A549 (cell line): Measurements from ENCODE around the gene AGAP3. TPM values are rescaled to one million over a fixed set of nuclear protein-coding genes. Genes with fewer than 3 reads are reported as not detected.
A peak's percentile ranks its signal among the peaks of the same experiment; 100 is the strongest.

Experiments used
- ATAC-seq, 2 experiments: fragments of 200-7000 bp in 1 of 2; fragments of >200 bp in 1 of 2; cut with Nextera tagmentation in 1 of 2; cut with Tn5 transposase in 1 of 2; 3 replicates each; pipeline versions ENCODE4 v1.8.0 to v1.9.1; 2018 to 2020; ENCODE audit warnings: mild to moderate bottlenecking in 1 of 2, moderate library complexity in 1 of 2
- CTCF ChIA-PET: fragments of 300-600 bp; sonication (Branson Sonifier 250); formaldehyde crosslinking; extraction: SDS; loops from one replicate; lab custom pipeline; 2021; ENCODE audit warnings: antibody characterized with exemption, inconsistent platforms; lab: Yijun Ruan, JAX
- POLR2A ChIA-PET: fragments of 350-600 bp; formaldehyde crosslinking; extraction: SDS; loops from one replicate; lab custom pipeline; 2021; ENCODE audit warnings: antibody characterized with exemption, inconsistent platforms; lab: Yijun Ruan, JAX
- DNase-seq, 2 experiments: peaks; one replicate each; pipeline versions ENCODE4 v3.0.0 to v3.0.0-alpha.2; 2011 to 2016; ENCODE audit warnings: low read depth in 1 of 2, low spot score in 1 of 2
- FAIRE-seq: peaks from 2 replicates; lab custom pipeline; 2011; peaks lifted over from hg19 to GRCh38; lab: Jason Lieb, UNC
- H3K27ac ChIP-seq, 2 experiments: fragments of >200 bp; sonication (Bioruptor Twin); formaldehyde crosslinking; 3 replicates each; pipeline ENCODE4 v1.5.1; 2016 to 2017
- H3K4me1 ChIP-seq: fragments of >200 bp; sonication (Bioruptor Twin); formaldehyde crosslinking; 3 replicates; pipeline ENCODE4 v1.6.1; 2016
- H3K4me2 ChIP-seq: fragments of >200 bp; sonication (Bioruptor Twin); formaldehyde crosslinking; 3 replicates; pipeline ENCODE4 v1.6.1; 2016
- H3K4me3 ChIP-seq: fragments of >200 bp; sonication (Bioruptor Twin); formaldehyde crosslinking; 3 replicates; pipeline ENCODE4 v1.5.1; 2016
- H3K9me3 ChIP-seq: fragments of >200 bp; sonication (Bioruptor Twin); formaldehyde crosslinking; 3 replicates; pipeline ENCODE4 v1.6.1; 2016
- CBX8 ChIP-seq: fragments of 200-600 bp; sonication (generic); IDR thresholded peaks from 2 replicates; pipeline ENCODE4 v1.6.1; 2016
- EHF ChIP-seq: fragments of 250-450 bp; sonication (Bioruptor Pico); IDR thresholded peaks from 2 replicates; pipeline ENCODE4 v1.5.0; 2020; ENCODE audit warnings: mild to moderate bottlenecking
- ESRRA ChIP-seq: fragments of 150-350 bp; IDR thresholded peaks from 2 replicates; pipeline ENCODE4 v1.6.1; 2014; ENCODE audit warnings: mild to moderate bottlenecking, low read length, borderline replicate concordance
- FOXS1 ChIP-seq: fragments of 250-450 bp; sonication (Bioruptor Pico); IDR thresholded peaks from 2 replicates; pipeline ENCODE4 v1.5.0; 2020; ENCODE audit warnings: mild to moderate bottlenecking, moderate library complexity
- GATA3 ChIP-seq: IDR thresholded peaks from 2 replicates; pipeline ENCODE4 v1.6.1; 2012; ENCODE audit warnings: borderline replicate concordance
- HOXA7 ChIP-seq: fragments of 250-450 bp; sonication (Bioruptor Pico); IDR thresholded peaks from 2 replicates; pipeline ENCODE4 v1.5.0; 2020; ENCODE audit warnings: mild to moderate bottlenecking, moderate library complexity
- HOXB13 ChIP-seq: fragments of 250-450 bp; sonication (Bioruptor Pico); IDR thresholded peaks from 2 replicates; pipeline ENCODE4 v1.5.0; 2020; ENCODE audit warnings: low read depth, mild to moderate bottlenecking, moderate library complexity
- HOXB5 ChIP-seq: fragments of 250-450 bp; sonication (Bioruptor Pico); IDR thresholded peaks from 2 replicates; pipeline ENCODE4 v1.5.0; 2020; ENCODE audit warnings: mild to moderate bottlenecking, moderate library complexity
- JUN ChIP-seq, 2 experiments: fragments of >200 bp; sonication (Bioruptor Twin); formaldehyde crosslinking; IDR thresholded peaks; 2 replicates in 1 of 2; 3 replicates in 1 of 2; pipeline ENCODE4 v1.6.1; 2016 to 2017
- JUNB ChIP-seq: fragments of >200 bp; sonication (Bioruptor Twin); formaldehyde crosslinking; IDR thresholded peaks from 2 replicates; pipeline ENCODE4 v1.6.1; 2016
- KDM1A ChIP-seq: fragments of 200-600 bp; sonication (generic); IDR thresholded peaks from 2 replicates; pipeline ENCODE4 v1.6.1; 2016; ENCODE audit warnings: low read depth, mild to moderate bottlenecking
- MAFK ChIP-seq: fragments of 450-650 bp; IDR thresholded peaks from 2 replicates; pipeline ENCODE4 v1.6.1; 2014; ENCODE audit not compliant: partially characterized antibody
- NFE2L2 ChIP-seq: fragments of 150-350 bp; conservative IDR thresholded peaks from 2 replicates; pipeline ENCODE4 v1.6.1; 2014; ENCODE audit warnings: low read length
- NPAS2 ChIP-seq: fragments of 250-450 bp; sonication (Bioruptor Pico); IDR thresholded peaks from 2 replicates; pipeline ENCODE4 v1.8.0; 2022; ENCODE audit warnings: mild to moderate bottlenecking, moderate library complexity, borderline replicate concordance
- NR3C1 ChIP-seq: fragments of >200 bp; sonication (Bioruptor Twin); formaldehyde crosslinking; IDR thresholded peaks from 3 replicates; pipeline ENCODE4 v1.6.1; 2017
- POLR2A ChIP-seq: IDR thresholded peaks from 2 replicates; pipeline ENCODE4 v1.6.1; 2012; ENCODE audit warnings: mild to moderate bottlenecking, low read length
- RAD21 ChIP-seq, 2 experiments: fragments of >200 bp in 1 of 2; sonication (Bioruptor Twin) in 1 of 2; formaldehyde crosslinking in 1 of 2; IDR thresholded peaks in 1 of 2; conservative IDR thresholded peaks in 1 of 2; 2 replicates in 1 of 2; 3 replicates in 1 of 2; pipeline ENCODE4 v1.6.1; 2012 to 2018; ENCODE audit warnings: inconsistent platforms in 1 of 2
- RCOR1 ChIP-seq: fragments of 150-350 bp; IDR thresholded peaks from 2 replicates; pipeline ENCODE4 v1.6.1; 2014; ENCODE audit warnings: antibody characterized with exemption, low read length, low read depth
- SREBF2 ChIP-seq: fragments of 450-650 bp; IDR thresholded peaks from 2 replicates; pipeline ENCODE4 v1.6.1; 2014; ENCODE audit warnings: mild to moderate bottlenecking, moderate library complexity
- ZFP36 ChIP-seq: fragments of 450-650 bp; IDR thresholded peaks from 2 replicates; pipeline ENCODE4 v1.6.1; 2014; ENCODE audit warnings: borderline replicate concordance; ENCODE audit not compliant: partially characterized antibody
- WGBS: methylation state at CpG from one replicate; pipeline ENCODE4 v1.1.6; 2017; ENCODE audit errors: missing lambda C conversion rate; 5-methylcytosine and 5-hydroxymethylcytosine counted together
- polyA plus RNA-seq, 4 experiments: library from polyadenylated mRNA; depleted of rRNA in 3 of 4; stranded (reverse); fragments of >200 nt; fragmentation: RNase III in 1 of 4; extraction: RNeasy Plus Mini Kit Qiagen cat#74134 plus additional on column Dnase treatment in 1 of 4; gene quantifications; 2 replicates in 3 of 4; 3 replicates in 1 of 4; pipeline ENCODE4 v1.2.3, GENCODE V29; 2011 to 2017
- TF ChIP-seq, protein P1 (sequence below): IDR thresholded peaks from 2 replicates; pipeline ENCODE4 v1.6.1; 2012; ENCODE audit warnings: low read depth, borderline replicate concordance
- TF ChIP-seq, protein P2 (sequence below): IDR thresholded peaks from 2 replicates; pipeline ENCODE4 v1.6.1; 2012
- TF ChIP-seq, protein P3 (sequence below): fragments of 200-600 bp; sonication (generic); IDR thresholded peaks from 2 replicates; pipeline ENCODE4 v1.6.1; 2016; ENCODE audit warnings: antibody characterized with exemption, mild to moderate bottlenecking, moderate library complexity
- TF ChIP-seq, protein P4 (sequence below): fragments of 250-450 bp; sonication (Bioruptor Pico); IDR thresholded peaks from 2 replicates; pipeline ENCODE4 v1.5.0; 2020; ENCODE audit warnings: low read depth, mild to moderate bottlenecking, moderate library complexity
- TF ChIP-seq, protein P5 (sequence below): fragments of 450-650 bp; IDR thresholded peaks from 2 replicates; pipeline ENCODE4 v1.6.1; 2014; ENCODE audit warnings: antibody characterized with exemption

Gene AGAP3
- polyA plus RNA-seq, 2 of the 4 experiments (the other 2 are of a cell fraction), result 33.8 to 45.9 TPM

DNA sequence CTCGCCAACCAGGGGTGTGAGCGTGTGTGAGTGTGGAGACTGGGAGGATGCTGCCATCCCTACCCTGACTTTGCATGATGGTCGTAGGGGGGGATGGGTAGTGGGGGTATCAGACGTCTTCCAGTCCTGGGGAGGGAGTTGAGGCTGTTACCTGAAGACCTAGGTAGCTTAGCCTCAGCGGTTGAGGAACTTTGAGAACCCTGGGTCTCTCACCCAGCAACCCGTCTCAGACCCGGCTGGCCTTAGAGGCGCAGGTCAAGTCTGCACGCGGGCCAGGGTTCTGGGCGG lies 24.2 kb upstream of the AGAP3 start:
- Histone ChIP-seq H3K4me3 (peak overlapping the region; percentile 86), H3K27ac (peak overlapping the region; percentile 99), H3K9me3 (no peaks in the 10 kb centered on the region), H3K4me2 (peak overlapping the region; percentile 92), H3K4me1 (peaks cover 39% of the 10 kb centered on the region)
- ATAC-seq, result peak in 1 of 2 experiments; percentile 46; a peak in 3 of 6 replicates
- ChIA-PET CTCF (interaction anchor here (1.3 to 5.7 kb wide), 10 partner anchors 12 to 164 kb away, joined by 3 to 64 read pairs (median 8); partner anchors contain the start of genes ABCB8 and AGAP3), POLR2A (interaction anchor here (0.5 to 2.2 kb wide), 8 partner anchors 9 to 37 kb away, joined by 4 to 20 read pairs (median 8); partner anchors contain the start of genes ABCB8, AGAP3 and FASTK)
- no peak for DNase-seq
- WGBS, result 0% methylated on average over 7 of the region's 11 CpGs
- FAIRE-seq, result no peak
- TF ChIP-seq KDM1A, result no peak
- TF ChIP-seq HOXB13 (CRISPR knock-in tag), result peak; percentile 38; the same call in 1 of the 2 replicates
- TF ChIP-seq, protein P1, sequence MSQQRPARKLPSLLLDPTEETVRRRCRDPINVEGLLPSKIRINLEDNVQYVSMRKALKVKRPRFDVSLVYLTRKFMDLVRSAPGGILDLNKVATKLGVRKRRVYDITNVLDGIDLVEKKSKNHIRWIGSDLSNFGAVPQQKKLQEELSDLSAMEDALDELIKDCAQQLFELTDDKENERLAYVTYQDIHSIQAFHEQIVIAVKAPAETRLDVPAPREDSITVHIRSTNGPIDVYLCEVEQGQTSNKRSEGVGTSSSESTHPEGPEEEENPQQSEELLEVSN, result peak; percentile 63; the same call in 1 of the 2 replicates
- no peak for TF ChIP-seq HOXA7 (CRISPR knock-in tag)
- no peak for TF ChIP-seq NFE2L2
- TF ChIP-seq NR3C1, result no peak
- TF ChIP-seq POLR2A, result peak; percentile 10; the same call in 1 of the 2 replicates
- TF ChIP-seq JUN (IDR thresholded peaks at IDR 0.05), result peak in 1 of 2 experiments; percentile 43; a peak in 2 of 5 replicates
- TF ChIP-seq, protein P2, sequence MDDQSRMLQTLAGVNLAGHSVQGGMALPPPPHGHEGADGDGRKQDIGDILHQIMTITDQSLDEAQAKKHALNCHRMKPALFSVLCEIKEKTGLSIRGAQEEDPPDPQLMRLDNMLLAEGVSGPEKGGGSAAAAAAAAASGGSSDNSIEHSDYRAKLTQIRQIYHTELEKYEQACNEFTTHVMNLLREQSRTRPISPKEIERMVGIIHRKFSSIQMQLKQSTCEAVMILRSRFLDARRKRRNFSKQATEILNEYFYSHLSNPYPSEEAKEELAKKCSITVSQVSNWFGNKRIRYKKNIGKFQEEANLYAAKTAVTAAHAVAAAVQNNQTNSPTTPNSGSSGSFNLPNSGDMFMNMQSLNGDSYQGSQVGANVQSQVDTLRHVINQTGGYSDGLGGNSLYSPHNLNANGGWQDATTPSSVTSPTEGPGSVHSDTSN, result no peak
- no peak for TF ChIP-seq ZFP36

DNA sequence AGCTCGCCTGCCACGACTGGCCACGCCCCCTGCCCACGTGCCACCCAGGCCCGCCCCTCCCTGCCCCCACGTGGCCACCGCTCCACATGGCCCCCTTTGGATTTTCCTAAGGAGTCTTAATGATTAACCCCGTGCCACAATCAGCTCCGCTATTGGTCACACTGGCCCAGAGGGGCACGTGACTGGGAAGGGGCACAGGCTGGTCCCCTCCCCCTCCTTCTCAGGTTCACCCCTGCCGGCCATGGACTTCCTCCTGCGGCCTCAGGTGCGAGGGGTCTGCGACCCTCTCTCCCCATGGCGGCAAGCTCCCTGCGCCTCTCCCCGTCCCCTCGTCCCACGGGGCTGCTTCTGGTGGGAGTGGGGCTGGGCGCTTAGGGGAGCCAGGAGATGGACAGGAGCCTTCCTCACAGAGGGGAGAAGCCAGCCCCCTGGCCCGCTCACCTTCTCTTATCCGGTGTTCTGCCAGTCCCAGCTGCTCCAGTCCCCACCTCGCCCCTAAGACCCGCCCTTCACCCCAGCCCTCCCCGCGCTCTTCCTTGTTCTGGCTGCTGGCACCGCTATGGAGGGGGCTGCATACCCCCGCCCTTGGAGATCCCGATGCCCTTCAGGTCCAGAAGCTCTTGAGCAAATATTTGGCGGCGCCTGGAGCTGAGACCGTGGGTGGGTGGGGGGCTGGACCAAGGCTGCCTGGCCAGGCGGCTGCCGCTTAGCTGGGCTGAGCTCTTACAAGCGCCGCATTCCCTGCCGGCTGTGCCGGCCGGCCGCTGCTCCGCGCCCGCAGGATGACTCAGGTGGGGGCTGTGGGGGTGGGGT lies 23.7 kb upstream of the AGAP3 start:
- ATAC-seq, result peak; percentile 8 to 55; a peak in 5 of 6 replicates
- H3K4me3 ChIP-seq, result peak overlapping the region; percentile 86
- H3K9me3 ChIP-seq, result no peaks in the 10 kb centered on the region
- ChIA-PET POLR2A (interaction anchor here (0.5 to 2.2 kb wide), 9 partner anchors 8 to 85 kb away, joined by 3 to 20 read pairs (median 6); partner anchors contain the start of genes ABCB8, AGAP3 and FASTK), CTCF (interaction anchor here (1.3 to 5.7 kb wide), 12 partner anchors 10 to 164 kb away, joined by 3 to 64 read pairs (median 8); partner anchors contain the start of genes ABCB8 and AGAP3)
- peaks cover 37% of the 10 kb centered on the region for H3K4me1 ChIP-seq
- peak; percentile 97 to 98 for DNase-seq
- H3K27ac ChIP-seq, result peak overlapping the region; percentile 99
- H3K4me2 ChIP-seq, result peak overlapping the region; percentile 92
- 4% methylated on average over 10 of the region's 43 CpGs for WGBS
- no peak for FAIRE-seq
- TF ChIP-seq POLR2A (peak; percentile 31), EHF (no peak), HOXB5 (CRISPR knock-in tag) (no peak), GATA3 (0 out of 2 replicates have a peak, but pooled peaks have one; percentile 15), HOXB13 (CRISPR knock-in tag) (no peak), FOXS1 (CRISPR knock-in tag) (no peak), KDM1A (no peak), JUN (IDR thresholded peaks at IDR 0.05) (peak in 1 of 2 experiments; percentile 38; a peak in 2 of 5 replicates), RCOR1 (no peak), JUNB (no peak), SREBF2 (no peak), ESRRA (no peak), MAFK (no peak), ZFP36 (no peak), NPAS2 (no peak), CBX8 (no peak), RAD21 (conservative IDR thresholded peaks at IDR 0.05 in 1 of 2, IDR thresholded peaks at IDR 0.05 in 1 of 2) (no peak)
- TF ChIP-seq, protein P3, sequence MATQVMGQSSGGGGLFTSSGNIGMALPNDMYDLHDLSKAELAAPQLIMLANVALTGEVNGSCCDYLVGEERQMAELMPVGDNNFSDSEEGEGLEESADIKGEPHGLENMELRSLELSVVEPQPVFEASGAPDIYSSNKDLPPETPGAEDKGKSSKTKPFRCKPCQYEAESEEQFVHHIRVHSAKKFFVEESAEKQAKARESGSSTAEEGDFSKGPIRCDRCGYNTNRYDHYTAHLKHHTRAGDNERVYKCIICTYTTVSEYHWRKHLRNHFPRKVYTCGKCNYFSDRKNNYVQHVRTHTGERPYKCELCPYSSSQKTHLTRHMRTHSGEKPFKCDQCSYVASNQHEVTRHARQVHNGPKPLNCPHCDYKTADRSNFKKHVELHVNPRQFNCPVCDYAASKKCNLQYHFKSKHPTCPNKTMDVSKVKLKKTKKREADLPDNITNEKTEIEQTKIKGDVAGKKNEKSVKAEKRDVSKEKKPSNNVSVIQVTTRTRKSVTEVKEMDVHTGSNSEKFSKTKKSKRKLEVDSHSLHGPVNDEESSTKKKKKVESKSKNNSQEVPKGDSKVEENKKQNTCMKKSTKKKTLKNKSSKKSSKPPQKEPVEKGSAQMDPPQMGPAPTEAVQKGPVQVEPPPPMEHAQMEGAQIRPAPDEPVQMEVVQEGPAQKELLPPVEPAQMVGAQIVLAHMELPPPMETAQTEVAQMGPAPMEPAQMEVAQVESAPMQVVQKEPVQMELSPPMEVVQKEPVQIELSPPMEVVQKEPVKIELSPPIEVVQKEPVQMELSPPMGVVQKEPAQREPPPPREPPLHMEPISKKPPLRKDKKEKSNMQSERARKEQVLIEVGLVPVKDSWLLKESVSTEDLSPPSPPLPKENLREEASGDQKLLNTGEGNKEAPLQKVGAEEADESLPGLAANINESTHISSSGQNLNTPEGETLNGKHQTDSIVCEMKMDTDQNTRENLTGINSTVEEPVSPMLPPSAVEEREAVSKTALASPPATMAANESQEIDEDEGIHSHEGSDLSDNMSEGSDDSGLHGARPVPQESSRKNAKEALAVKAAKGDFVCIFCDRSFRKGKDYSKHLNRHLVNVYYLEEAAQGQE, result no peak
- TF ChIP-seq, protein P4, sequence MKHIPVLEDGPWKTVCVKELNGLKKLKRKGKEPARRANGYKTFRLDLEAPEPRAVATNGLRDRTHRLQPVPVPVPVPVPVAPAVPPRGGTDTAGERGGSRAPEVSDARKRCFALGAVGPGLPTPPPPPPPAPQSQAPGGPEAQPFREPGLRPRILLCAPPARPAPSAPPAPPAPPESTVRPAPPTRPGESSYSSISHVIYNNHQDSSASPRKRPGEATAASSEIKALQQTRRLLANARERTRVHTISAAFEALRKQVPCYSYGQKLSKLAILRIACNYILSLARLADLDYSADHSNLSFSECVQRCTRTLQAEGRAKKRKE (CRISPR knock-in tag), result no peak
- TF ChIP-seq, protein P5, sequence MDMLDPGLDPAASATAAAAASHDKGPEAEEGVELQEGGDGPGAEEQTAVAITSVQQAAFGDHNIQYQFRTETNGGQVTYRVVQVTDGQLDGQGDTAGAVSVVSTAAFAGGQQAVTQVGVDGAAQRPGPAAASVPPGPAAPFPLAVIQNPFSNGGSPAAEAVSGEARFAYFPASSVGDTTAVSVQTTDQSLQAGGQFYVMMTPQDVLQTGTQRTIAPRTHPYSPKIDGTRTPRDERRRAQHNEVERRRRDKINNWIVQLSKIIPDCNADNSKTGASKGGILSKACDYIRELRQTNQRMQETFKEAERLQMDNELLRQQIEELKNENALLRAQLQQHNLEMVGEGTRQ, result peak; percentile 99
- TF ChIP-seq, protein P1, result no peak; the same call in 1 of the 2 replicates
- TF ChIP-seq, protein P2, result peak; percentile 52; the same call in 1 of the 2 replicates
